HG02970 (cell line): ENCODE data around the gene WFDC11.

Source experiments
- ATAC-seq: cut with Tn5 transposase; IDR thresholded peaks from one replicate; pipeline ENCODE4 v1.9.1; 2021; ENCODE audit warnings: mild to moderate bottlenecking, moderate library complexity, moderate number of reproducible peaks; ENCODE audit not compliant: unreplicated experiment, low FRiP score

The WFDC11 gene

DNA sequence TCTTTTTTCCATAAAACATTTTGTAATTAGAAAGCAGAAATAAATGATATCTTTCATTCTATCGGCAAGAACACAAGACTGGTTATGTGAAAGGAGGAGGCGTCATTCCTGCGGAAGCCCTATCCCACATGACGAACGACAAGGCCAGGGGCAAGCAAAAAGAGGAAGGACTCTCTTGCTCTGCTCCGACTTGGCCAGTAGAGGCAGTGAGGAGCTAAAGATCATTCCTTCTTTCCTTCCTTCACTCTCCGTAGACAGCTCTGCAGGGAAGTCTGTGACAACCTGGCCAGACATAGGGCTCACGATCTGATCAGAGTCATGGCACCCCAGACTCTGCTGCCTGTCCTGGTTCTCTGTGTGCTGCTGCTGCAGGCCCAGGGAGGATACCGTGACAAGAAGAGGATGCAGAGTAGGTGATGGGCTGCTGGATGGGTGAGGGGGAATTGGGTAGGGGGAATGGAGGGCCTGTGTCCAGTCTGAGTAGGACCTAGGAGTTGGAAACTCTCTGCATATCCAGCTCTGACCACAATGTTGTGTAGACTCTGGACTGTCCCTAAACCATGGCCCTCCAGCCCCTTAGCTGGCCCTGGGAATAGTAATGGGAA is 40.4 kb downstream of the WFDC11 start, which contains the start of gene WFDC10A:
Gene WFDC10A (plus strand): TSS at position 244 of the 605 bp plus-strand sequence. CDS start 75 bp downstream, at position 319.
- no peak for ATAC-seq

- no peak for ATAC-seq
These were observed 43.5 kb downstream of the WFDC11 start for GRCh38 chr20:45626540-45626939.

DNA sequence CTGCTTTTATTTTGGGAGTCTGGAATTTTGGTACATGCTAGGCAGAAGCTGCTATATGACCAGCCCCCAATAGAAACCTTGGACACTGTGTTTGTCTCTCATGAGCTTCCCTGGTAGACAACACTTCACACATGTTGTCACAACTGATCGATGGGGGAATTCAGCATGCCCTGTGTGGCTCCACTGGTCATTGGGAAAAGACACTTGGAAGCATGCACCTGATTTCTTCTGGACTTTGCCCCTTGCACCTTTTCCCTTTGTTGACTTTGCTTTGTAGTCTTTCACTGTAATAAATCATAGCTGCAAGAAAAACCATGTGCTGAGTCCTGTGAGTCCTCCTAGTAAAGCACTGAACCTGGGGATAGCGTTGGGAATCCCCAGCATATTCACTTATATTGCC is 48.4 kb downstream of the WFDC11 start:
- ATAC-seq: no peak

DNA sequence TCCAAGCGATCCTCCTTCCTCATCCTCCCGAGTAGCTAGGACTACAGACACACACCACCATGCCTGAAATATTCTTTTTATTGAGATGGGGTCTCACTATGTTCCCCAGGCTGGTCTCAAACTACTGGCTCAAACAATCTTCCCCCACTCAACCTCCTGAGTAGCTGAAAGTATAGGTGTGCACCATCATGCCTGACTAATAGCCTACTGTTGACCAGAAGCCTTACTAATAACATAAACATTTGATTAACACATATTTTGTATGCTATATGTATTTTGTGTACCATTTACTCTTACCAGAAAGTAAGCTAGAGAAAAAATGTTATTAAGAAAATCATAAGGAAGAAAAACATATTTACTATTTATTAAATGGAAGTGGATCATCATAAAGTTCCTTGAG is 52.4 kb downstream of the WFDC11 start:
- ATAC-seq: no peak

DNA sequence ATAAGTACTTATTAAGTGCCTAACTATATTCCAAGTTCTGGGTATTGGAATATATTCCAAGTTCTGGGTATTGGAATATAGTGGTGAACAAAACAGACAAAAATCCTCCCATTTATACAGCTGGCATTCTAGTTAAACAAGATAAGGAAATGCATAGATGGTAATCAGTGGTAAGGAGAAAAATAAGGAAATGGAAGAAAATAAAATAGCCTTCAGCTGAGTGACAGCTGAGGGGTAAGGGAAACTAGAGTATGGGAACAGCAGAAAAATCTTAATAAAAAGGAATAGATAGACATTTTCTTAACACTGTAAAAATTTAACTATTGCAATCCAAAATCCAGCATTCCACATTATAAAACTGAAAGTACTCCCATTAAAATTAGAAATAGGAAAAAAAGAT is 57.7 kb downstream of the WFDC11 start:
- no peak for ATAC-seq

DNA sequence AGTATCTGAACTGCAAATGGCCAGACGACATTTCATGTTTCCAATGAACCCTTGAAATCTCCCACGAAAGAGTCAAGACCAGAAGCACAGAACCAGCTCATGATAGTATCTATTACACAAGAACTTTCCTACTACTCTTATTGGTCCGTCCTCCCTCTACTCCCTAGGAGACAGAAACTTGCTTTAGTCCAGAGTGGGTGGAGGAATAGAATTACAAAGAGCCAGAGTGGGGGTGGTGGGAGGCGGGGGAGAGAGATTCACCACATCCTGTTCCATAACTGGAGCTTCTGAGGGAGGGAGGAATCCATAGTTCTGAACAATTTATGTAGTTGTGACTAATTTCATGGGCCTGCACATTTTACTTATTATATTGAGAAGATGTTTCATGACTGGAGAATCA is 59.0 kb downstream of the WFDC11 start:
- ATAC-seq: no peak

DNA sequence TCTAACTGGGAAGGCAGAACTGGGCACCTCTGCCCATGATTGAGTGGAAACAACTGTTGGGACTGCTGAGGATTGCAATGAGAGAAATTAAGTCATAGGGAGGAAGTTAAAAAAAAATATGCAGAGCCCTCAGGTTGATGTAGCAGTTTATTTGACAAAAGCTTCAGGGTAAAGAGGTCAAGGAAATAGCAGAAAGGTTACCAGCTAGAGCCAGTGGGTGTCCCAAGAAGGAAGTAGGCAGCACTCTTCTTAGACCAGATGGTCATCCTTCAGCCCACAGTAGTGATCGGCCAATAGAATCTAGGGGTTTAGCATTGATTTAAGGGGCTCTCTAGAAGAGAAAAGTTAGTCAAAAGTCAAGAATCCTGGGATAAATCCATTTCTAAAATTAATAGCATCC is 62.2 kb downstream of the WFDC11 start:
- ATAC-seq: no peak
